ENCODE measurements around the gene DUOXA2.
"Not testable (repeated sequence)": the region's sequence is repeated elsewhere in the genome, so short reads cannot be mapped to it uniquely, and the experiment has no call there.

The DUOXA2 gene

DNA sequence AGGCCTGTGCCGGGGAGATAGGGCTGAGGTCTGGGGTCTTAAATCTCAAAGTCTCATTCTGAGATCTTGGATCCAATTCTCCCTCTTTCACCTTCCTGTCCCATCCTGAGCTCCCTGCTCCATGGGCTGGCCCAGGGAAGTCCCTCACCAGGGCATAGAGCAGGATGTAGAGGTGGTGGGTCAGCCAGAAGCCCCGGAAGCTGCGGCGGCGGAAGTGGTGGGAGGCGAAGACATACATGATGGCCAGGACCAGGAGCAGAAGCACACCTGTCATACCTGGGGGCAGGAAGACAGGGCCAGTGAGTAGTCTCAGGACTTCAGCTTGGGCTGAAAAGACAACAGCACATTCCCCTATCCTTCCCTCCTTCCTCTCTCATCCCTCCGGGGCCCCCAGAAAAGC lies 16.7 kb upstream of the DUOXA2 start:
- no peak for DNase-seq

DNA sequence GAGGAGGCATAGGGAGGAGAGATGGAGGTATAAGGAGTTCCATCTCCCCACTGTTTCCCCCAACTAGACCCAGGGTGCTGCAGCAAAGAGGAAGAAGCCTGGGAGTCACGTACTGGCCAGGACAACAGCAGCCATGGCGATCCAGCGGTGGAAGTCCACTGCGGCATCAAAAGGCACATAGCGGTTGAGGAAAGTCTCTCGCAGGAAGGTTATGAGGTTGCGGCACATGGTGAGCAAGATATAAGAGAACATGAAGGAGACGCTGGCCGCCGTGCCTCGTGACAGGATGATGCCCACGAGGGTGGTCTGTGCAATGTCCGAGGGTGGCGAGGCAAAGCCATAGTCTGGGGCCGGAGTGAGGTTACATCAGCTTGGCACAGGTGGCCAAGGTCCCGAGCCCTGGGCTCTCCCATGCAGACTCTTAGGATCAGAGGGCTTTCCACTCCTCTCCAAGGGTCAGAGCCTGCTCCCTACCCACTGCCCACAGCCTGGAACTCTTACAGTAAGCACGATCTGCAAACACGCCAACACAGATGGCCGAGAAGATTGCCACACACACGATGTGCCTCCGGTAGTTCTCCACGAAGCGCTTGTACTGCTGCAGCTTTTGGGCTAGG lies 14.5 kb upstream of the DUOXA2 start:
- no peak for DNase-seq

DNA sequence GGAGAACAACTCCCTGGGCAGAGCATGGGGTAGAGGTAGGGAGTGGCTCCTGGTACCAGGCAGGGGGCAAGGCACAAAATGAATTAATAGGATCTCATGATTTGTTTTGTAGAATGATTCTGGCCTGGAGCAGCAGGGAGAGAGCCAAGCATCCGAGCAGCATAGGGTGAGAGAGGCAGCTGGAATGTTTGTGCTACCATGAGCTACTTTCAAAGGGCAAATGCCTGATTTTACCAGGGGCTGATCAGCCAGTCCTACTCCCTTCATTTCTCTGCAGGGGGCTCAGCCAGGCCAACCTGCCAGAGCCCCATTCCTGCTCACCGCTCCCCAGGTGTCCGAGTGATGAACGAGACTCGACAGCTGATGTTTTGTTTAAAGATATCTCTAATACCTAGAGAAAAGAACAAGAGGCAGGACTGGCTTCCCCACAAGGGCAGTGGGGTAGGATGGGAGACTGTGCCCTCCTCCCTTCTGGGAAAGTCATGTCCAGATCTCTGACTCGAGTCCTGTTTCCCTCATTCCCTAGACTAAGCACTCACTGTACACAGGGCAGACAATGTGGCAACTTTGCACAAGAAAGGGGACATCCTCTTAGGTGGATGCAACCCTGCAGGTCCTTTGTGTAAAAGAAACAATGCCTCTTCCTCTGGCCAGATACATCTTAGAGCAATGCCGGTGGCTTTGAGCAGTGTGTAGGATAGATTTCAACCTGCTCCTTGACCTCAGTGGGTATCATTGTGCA lies 13.1 kb upstream of the DUOXA2 start:
- no peak for DNase-seq

DNA sequence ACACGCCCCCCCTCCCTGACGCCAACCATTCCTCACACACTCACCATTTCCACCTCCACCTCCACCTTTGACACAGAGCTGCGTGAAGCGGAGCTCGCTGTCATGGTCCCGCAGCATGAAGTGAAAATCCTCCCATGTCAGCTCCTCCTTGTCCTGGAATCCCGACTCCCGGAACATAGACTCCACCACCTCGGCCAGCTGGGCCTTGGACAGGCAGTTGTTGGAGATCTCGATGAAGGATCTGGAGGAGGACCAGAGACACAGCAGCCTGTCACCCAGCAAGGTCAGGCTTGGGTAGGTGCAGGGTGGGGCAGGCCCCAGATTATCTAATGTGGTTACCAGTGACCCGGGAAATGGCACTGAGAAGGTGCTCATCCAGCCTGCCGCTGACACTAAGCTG lies 12.4 kb upstream of the DUOXA2 start:
- DNase-seq = no peak

DNA sequence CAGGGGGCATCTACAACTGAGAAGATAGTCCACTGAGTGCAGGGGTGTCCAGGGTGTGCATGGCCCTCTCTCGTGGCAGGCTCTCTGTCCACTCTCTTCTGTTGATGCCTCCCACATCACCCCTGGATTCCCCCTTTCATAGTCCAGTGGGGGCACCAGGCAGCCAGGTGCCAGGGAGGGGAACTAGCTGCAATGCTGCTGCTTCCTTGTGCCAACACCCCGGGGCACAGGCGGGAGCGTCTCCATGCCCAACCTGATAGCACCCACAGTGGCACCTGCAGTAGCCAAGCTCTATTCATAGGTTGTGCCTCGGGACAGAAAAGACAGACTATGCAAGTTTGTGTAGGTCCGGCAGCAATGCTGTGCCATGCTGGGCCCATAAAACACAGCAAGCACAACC lies 11.9 kb upstream of the DUOXA2 start:
- no peak for DNase-seq

DNA sequence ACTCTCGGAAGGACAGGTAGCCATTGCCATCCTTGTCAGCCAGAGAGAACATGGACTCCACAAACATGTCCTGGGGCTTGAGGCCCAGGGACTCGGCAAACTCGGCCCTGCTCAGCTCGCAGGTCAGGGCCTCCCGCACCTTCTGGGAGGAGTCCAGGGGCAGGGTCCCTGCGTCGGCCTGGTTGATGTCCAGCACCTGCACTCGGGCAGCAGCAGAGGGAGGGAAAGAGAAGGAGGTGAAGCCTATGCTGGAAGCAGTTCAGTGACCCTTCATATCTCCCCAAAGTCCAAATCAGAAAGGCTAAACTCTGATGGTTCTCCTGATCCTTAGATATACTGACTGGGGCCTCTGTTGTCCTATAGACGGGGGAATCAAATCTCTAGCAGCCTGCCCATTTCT lies 10.0 kb upstream of the DUOXA2 start:
- DNase-seq = not testable (repeated sequence)

DNA sequence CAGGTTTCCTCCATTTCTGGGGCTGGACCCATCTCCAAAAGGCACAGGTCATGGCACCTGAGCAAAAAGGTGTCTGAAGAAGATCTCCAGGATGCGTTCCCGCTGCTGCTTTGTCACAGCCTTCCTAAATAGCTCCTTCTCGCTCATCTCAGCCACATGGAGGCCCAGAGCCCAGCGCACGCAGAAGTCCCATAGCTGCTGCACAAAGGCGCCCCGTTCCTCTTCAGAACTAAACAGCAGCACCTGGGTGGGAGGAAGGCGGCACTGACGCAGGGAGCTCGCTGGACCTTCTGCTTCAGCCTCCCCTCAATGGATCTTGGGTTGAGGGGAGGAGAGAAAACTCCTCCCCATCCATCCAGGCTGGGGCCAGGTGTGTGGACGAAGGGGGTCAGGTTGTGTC lies 8.5 kb upstream of the DUOXA2 start:
- no peak for DNase-seq

DNA sequence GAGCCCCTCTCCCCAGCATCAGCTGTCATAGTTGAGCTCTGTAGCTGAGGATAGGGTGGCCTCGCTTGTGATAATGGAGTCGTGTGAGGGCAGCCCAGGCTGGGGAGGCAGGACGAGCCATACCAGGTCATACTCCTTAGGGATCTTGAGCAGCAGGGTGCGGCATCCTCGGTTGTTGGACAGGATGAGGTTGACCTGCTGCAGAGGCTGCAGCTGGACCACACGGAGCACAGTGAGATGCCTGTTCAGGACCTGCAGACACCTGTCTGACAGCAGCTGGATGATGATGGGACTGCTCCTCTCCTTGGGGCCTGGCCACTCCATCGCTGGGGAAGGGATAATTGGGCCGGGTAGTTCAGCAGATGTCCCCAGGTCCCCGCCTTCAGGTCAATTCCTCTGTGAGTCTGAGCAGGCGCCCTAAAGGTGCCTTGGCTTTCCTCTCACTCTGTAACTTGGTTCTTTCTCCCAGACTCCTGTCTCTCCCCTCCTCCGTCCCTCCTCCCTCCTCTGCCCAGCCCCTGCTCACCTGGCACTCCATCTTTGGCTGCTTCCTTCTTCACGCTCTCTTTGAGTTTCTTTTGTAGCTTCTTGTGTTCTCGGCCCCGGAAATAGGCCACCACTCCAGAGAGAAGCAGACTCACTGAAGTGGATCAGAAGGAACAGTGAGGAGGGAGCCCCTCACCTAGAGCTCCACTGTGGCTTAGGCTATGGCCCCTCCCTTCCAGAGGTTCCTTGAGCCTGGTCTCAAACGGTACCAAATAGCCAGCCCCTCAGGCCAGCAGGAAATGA lies 7.9 kb upstream of the DUOXA2 start:
- no peak for DNase-seq

DNA sequence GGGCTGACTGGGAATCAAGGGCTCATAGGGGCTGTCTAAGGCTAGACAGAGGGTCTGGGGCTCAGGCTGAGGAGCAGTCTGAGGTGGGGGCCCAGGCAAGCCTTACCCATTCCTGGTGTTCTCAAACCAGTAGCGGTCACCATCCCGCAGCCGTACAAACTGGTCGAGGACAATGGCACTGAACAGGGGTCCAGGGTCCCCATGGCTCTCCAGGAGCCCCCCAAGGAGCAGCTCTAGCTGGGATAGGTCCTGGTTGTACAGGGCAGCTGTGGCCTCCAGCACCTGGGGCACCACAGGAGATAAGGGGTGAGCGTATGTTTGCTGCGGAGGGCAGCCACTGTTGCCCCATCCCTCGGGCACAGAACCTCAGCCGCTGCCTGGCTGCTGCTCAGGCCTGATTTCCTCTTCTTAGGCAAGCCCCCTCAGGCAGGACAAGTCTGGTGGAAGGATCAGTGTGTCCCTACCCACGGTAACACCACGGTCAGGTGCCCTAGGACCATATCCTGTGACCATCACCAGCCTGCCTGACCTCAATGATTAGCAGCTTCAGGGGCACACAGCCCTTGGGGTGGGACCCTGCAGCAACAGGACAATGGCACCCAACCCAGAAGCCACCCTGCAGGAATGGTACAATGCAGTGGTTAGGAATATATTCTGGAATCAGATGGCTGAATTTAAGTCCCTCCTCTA lies 6.0 kb upstream of the DUOXA2 start:
- DNase-seq = no peak

DNA sequence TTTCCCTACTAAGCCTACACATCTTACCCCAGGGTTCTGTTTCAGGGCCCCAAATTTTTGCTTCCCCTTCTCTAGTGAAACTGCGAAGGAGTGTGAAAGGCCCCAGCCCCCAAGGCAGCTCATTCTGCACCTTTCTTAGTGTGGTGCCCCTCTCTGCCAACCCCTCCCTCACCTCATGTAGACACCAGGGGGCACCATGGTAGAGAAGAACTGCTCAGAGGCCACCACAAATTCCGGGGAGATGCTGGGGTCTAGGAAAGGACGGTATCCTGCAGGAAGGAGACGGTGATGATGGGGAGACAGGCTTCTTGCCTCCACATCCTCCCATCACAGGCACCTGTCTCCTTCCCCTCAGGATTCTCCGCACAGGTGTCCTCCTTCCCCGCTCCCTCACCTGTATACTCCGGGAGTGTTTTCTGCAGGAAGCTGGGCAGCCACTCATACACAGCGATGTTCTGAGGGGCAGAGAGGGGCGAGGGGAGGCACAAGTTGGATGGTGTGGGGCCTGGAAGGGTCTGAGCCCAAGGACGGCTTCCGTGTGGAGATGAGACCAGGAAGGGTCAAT lies 3.8 kb upstream of the DUOXA2 start:
- DNase-seq = no peak

DNA sequence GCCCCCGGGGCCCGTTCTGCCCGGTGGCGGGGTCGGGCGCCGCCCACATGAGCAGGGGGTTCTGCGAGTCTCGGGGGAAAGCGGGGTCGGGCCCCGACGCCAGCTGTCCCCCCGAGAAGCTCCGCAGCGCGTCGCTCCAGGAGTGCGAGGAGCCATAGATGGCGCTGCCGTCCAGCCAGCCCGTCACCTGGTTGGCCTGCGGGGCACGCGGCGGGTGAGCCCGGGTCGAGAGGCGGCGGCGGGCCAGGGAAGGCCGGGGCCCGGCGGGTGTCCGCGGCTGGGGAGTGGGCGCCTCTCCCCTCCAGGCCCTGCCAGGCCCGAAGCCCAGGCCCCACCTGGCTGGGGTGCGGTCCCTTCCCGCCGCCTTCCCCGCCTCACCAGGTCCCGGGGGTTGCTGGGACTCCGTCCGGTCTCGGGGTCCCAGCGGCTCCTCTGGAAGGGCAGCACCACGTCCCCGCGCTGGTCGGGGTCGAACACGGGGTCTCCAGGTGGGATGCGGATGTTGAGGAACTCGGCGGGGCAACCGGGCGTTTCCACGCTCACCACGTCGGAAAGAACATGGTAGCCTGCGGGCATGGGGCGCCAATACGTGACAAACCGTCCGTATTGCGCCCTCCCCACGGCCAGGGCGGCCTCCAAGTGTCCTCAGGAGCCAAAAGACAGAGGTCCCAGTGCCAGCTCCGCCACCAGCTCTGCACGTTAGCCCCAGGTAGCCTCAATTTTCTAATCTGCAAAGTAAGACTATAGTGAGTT lies 2.6 kb upstream of the DUOXA2 start:
- no peak for DNase-seq

DNA sequence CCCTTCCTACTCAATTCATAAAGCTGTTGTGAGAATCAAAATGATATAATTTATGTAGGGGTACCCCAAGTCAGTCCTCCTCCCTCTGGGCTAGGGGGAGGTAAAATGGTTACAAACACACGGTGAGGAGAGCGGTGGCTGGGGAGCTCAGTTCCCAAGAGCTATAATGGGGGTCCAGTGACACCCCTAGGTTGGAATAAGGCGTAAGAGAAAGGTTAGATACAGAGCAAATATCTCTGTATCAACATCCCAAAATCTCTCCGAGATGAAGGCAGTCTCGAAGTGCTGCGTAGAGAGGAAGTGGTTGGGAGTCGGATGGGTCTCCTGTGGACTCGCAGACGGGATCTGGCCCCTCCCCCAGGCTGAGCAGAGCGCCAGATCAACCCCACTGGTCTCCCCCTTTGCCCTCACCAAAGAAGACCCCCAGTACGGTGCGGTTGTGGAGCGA lies 2.0 kb upstream of the DUOXA2 start:
- no peak for DNase-seq

DNA sequence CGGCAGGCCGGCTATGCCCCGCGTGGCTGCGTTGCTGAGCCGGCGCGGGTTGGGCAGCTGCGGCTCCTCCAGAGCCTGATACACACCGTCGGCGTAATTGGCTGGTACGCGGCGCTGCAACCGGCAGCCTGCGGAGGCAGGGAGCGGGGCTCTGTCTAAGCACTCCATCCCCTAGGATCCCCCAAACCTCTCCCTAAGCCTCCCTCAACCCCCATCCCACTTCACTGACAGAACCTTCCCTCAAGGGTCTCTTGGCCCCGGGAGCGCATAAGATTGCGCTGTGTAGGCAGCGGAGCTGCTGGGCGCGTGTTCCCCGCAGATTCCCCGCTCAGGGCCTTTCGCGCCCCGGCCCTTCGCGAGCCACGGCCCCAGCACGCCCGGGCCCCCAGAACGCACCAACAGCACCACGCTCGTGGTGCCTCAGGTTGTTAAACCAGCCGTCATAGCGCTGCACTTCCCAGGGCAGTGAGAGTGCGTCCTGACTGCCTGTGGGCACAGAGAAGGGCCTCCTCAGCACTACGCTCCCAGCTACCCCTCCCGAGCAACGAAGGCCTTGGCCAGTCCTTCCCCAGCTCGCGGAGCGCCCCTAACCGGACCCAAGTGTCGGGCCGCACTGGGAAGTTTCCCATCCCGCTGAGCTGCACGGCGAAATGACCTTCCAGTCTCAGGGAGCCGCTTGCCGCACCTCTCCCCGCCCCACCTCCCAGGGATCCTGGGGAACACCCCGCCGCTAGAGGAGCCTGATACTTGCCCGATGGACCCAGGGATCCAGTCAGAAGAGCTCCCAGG lies 1.3 kb upstream of the DUOXA2 start:
- no peak for DNase-seq

DNA sequence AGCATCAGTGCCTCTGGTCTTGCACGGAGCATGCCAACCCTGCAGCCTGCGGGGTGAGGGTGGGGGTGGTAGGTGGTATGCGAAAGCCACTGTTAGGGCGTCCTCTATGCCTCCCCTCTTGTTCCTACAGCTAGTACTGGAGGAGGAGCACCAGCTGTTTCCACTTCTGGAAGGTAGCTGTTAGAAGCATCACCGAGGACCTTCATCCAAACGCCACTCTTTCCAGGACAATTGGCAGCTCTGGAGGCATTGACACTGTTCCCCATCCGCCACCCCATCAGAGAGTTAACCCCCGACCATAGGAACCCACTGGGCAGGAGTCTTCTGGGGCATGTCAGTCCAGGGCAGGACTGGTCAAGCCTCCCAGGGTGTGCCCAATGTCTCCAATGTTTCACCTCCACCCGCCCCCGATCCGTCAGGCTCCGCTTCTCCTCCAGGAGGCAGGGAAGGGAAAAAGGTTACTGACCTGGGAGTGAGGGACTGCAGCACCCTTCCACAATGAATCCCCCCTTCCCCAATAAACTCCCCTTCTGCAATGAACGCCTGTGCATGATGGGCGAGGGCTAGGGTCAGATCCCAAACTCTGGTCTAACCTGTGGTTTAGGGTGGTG lies 641 bp upstream of the DUOXA2 start:
- DNase-seq = no peak

DNA sequence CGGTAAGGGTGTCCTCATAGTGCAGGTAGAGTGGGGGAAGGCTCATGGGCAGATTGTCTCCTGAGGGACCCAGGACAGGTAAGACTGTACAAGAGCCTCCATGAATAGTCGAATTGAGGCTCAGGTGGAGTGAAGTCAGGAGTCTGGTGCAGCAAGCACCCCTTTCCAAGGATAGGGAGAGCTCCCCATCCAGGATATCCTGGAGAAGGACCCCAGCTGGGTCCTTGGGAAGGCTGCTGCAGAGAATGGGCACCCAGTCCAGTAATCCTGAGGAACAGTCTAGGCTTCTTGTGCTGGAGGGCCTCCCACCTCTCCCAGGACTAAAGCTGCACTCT lies 592 bp downstream of the DUOXA2 start:
- DNase-seq = no peak

DNA sequence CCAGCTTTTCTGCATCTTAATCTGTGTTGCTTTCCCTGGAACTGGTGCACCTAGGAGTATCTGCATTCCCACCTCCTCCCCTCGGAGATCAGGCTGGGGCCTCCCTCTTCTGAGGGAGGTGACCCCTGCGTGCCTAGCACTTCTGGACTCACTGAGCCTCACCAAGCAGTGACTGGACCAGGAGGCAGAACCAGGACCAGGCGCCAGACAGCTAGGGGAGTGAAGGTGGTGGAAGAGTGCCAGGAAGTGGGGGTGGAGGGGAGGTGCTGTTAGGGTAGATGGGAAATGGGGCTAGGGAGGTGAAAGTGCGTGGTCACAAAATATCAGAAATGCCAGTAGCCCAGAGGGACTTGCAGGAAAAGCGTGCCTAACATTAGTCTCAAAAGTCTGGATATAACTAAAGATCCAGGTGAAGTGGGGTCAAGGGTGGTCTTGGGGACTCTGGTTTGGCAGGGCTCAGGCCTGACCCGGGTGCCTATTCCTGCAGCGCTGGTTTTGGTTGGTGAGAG lies 1.2 kb downstream of the DUOXA2 start:
- no peak for DNase-seq

DNA sequence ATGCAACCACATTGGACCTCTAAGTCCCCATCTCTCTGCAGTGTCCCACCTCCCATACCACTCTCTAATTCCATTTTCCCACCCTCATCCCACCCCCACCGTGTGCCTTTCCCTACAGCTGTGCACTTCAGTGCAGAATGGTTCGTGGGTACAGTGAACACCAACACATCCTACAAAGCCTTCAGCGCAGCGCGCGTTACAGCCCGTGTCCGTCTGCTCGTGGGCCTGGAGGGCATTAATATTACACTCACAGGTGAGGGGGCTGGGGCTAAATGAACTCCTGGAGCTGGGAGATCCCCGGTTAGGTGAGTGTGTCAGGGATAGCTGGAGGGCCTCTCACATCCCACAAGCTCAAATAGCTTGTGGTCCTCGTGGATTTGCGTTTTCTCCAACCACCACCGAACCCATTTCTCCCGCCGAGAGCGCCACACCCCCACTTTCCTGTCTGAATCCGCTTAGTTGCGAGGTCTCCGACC lies 1.9 kb downstream of the DUOXA2 start:
- no peak for DNase-seq

DNA sequence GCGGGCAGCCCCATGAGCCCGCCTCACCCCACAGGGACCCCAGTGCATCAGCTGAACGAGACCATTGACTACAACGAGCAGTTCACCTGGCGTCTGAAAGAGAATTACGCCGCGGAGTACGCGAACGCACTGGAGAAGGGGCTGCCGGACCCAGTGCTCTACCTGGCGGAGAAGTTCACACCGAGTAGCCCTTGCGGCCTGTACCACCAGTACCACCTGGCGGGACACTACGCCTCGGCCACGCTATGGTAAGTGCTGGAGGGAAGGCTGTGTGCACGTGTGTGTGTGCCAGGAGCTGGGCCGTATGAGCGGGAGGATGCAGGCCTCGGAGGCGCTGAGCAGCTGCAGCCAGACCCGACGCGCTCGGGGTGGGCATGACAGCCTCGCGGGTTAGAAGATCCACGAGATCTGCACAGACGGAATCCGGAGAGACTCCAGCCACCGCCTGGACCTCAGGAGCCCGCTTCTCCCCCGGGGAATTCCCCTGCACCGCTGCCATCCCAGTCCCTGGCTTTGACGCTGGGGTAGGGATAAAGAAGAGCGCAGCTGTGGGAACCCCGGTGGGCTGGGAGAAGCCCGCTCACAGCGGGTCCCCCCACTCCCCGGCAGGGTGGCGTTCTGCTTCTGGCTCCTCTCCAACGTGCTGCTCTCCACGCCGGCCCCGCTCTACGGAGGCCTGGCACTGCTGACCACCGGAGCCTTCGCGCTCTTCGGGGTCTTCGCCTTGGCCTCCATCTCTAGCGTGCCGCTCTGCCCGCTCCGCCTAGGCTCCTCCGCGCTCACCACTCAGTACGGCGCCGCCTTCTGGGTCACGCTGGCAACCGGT lies 2.6 kb downstream of the DUOXA2 start:
- no peak for DNase-seq

DNA sequence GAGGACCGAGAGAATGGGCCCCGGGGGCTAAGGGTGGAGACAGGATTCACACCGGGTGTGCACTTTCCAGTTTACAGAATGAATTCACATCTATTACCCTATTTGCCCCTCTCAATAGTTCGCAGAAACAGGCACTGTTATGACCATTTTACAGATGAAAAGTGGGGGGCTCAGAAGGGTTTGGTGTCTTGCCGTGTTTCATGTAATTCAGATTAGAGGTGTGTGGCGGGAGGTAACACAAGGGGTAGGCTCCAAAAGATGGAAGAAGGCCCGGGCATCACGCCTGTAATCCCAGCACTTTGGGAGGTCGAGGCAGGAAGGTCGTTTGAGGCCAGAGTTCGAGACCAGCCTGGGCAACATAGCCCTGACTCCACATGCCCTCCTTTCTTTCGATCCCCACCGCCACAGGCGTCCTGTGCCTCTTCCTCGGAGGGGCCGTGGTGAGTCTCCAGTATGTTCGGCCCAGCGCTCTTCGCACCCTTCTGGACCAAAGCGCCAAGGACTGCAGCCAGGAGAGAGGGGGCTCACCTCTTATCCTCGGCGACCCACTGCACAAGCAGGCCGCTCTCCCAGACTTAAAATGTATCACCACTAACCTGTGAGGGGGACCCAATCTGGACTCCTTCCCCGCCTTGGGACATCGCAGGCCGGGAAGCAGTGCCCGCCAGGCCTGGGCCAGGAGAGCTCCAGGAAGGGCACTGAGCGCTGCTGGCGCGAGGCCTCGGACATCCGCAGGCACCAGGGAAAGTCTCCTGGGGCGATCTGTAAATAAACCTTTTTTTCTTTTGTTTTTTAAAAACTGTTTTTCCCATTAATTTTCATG lies 3.4 kb downstream of the DUOXA2 start:
- no peak for DNase-seq

All from NCI-H446 treated with DMSO at 0.1 percent for 48 hours (cell line).